Choroid plexus epithelial cell (primary cell): ENCODE data around the gene OSTM1.

Experiments used
- DNase-seq: peaks from one replicate; pipeline ENCODE4 v3.0.0-alpha.2; 2010; ENCODE audit warnings: low read depth
- H3K4me3 ChIP-seq: 2 replicates; pipeline ENCODE4 v1.5.1; 2011; ENCODE audit warnings: low read depth, mild to moderate bottlenecking, control low read depth, low read length, moderate library complexity
- TF ChIP-seq, protein P1 (sequence below): conservative IDR thresholded peaks from 2 replicates; pipeline ENCODE4 v1.5.1; 2011; ENCODE audit warnings: low read depth, mild to moderate bottlenecking, control low read depth, inconsistent platforms, low read length, moderate library complexity

OSTM1 gene

GRCh38 chr6:107991772-107992550 lies 82.6 kb downstream of the OSTM1 start:
- DNase-seq: no peak
- H3K4me3 ChIP-seq: no peak overlapping the region
- TF ChIP-seq, protein P1, sequence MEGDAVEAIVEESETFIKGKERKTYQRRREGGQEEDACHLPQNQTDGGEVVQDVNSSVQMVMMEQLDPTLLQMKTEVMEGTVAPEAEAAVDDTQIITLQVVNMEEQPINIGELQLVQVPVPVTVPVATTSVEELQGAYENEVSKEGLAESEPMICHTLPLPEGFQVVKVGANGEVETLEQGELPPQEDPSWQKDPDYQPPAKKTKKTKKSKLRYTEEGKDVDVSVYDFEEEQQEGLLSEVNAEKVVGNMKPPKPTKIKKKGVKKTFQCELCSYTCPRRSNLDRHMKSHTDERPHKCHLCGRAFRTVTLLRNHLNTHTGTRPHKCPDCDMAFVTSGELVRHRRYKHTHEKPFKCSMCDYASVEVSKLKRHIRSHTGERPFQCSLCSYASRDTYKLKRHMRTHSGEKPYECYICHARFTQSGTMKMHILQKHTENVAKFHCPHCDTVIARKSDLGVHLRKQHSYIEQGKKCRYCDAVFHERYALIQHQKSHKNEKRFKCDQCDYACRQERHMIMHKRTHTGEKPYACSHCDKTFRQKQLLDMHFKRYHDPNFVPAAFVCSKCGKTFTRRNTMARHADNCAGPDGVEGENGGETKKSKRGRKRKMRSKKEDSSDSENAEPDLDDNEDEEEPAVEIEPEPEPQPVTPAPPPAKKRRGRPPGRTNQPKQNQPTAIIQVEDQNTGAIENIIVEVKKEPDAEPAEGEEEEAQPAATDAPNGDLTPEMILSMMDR: no peak
